GM18526 (cell line): ENCODE data around the gene SDK2.

Experiments
- POLR2A ChIP-seq: IDR thresholded peaks from 3 replicates; pipeline ENCODE4 v1.6.1; 2011; ENCODE audit not compliant: insufficient read length; ENCODE audit errors: extremely low read depth

Gene SDK2

GRCh38 chr17:73593249-73593965 is 50.8 kb downstream of the SDK2 start:
- TF ChIP-seq POLR2A, result no peak

GRCh38 chr17:73592501-73592961 is 51.7 kb downstream of the SDK2 start:
- no peak for TF ChIP-seq POLR2A

- TF ChIP-seq POLR2A, result no peak
Observed at GRCh38 chr17:73592079-73592415, 52.2 kb downstream of the SDK2 start.

- no peak for TF ChIP-seq POLR2A
Observed at GRCh38 chr17:73591296-73592078, 52.8 kb downstream of the SDK2 start.

- TF ChIP-seq POLR2A, result no peak
Observed at GRCh38 chr17:73589363-73589980, 54.8 kb downstream of the SDK2 start.

- TF ChIP-seq POLR2A, result no peak
Observed at GRCh38 chr17:73588891-73589290, 55.4 kb downstream of the SDK2 start.

- TF ChIP-seq POLR2A, result no peak
Observed at GRCh38 chr17:73588301-73588846, 55.9 kb downstream of the SDK2 start.

- no peak for TF ChIP-seq POLR2A
Observed at GRCh38 chr17:73586921-73587602, 57.2 kb downstream of the SDK2 start.

GRCh38 chr17:73586275-73586832 is 57.9 kb downstream of the SDK2 start:
- no peak for TF ChIP-seq POLR2A

- TF ChIP-seq POLR2A, result no peak
Observed at GRCh38 chr17:73585583-73585982, 58.7 kb downstream of the SDK2 start.

- TF ChIP-seq POLR2A, result no peak
Observed at GRCh38 chr17:73584987-73585386, 59.3 kb downstream of the SDK2 start.

GRCh38 chr17:73584049-73584448 is 60.2 kb downstream of the SDK2 start:
- no peak for TF ChIP-seq POLR2A

GRCh38 chr17:73582821-73583220 is 61.4 kb downstream of the SDK2 start:
- no peak for TF ChIP-seq POLR2A

- TF ChIP-seq POLR2A, result no peak
Observed at GRCh38 chr17:73582359-73582758, 61.9 kb downstream of the SDK2 start.

- no peak for TF ChIP-seq POLR2A
Observed at GRCh38 chr17:73581379-73581778, 62.9 kb downstream of the SDK2 start.
